GM12873 (cell line): ENCODE results near the gene PCDHB13.

Source experiments
- TF ChIP-seq, protein P1 (sequence below): IDR thresholded peaks from 2 replicates; pipeline ENCODE4 v1.5.1; 2012; ENCODE audit warnings: low read depth, mild to moderate bottlenecking, moderate library complexity, low read length, control low read depth; ENCODE audit not compliant: insufficient read depth; ENCODE audit errors: missing control alignments

The PCDHB13 gene

GRCh38 chr5:141234109-141234667 is 20.5 kb downstream of the PCDHB13 start:
- TF ChIP-seq, protein P1, sequence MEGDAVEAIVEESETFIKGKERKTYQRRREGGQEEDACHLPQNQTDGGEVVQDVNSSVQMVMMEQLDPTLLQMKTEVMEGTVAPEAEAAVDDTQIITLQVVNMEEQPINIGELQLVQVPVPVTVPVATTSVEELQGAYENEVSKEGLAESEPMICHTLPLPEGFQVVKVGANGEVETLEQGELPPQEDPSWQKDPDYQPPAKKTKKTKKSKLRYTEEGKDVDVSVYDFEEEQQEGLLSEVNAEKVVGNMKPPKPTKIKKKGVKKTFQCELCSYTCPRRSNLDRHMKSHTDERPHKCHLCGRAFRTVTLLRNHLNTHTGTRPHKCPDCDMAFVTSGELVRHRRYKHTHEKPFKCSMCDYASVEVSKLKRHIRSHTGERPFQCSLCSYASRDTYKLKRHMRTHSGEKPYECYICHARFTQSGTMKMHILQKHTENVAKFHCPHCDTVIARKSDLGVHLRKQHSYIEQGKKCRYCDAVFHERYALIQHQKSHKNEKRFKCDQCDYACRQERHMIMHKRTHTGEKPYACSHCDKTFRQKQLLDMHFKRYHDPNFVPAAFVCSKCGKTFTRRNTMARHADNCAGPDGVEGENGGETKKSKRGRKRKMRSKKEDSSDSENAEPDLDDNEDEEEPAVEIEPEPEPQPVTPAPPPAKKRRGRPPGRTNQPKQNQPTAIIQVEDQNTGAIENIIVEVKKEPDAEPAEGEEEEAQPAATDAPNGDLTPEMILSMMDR: peak; percentile 7

GRCh38 chr5:141236516-141237313 is 23.0 kb downstream of the PCDHB13 start:
- TF ChIP-seq, protein P1: no peak

GRCh38 chr5:141241496-141241895 is 27.8 kb downstream of the PCDHB13 start:
- TF ChIP-seq, protein P1: no peak

GRCh38 chr5:141245250-141245717 is 31.6 kb downstream of the PCDHB13 start, which contains the start of gene PCDHB15:
Gene PCDHB15, plus strand, starts transcription at chr5:141245395. Its CDS starts 184 bp downstream, at chr5:141245579.
- TF ChIP-seq, protein P1: peak; percentile 22

- TF ChIP-seq, protein P1: no peak
These were observed 36.9 kb downstream of the PCDHB13 start for GRCh38 chr5:141250576-141250975.

GRCh38 chr5:141258464-141258863 is 44.7 kb downstream of the PCDHB13 start:
- TF ChIP-seq, protein P1: no peak

DNA sequence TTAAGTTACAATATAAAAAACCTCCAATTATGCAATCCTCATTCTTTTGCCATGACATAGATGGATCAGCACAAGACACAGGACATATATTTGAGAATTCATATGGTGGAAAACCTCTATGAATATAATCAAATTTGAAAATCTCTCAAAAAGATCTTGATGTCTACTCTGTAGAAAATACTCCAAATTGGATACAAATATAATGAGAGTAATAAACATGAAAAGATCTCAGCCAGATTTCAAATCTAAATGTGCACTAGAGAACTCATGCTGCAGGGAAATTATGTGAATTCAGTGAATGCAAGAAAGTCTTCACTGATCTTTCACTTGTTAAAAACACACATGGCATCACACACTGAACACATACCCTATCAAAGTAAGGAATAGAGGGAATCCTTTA is 45.2 kb downstream of the PCDHB13 start:
- TF ChIP-seq, protein P1: no peak
